Uterus (tissue), 4 donors: Measurements from ENCODE around the gene SECTM1. TPM values are rescaled to one million over a fixed set of nuclear protein-coding genes. Genes with fewer than 3 reads are reported as not detected.

Experiments
- DNase-seq, 2 donors: peaks; one replicate each; pipeline ENCODE4 v3.0.0-alpha.2; 2019 to 2020
- H3K27ac ChIP-seq, 2 donors: fragments of 200-600 bp; sonication (generic); 1 replicate in 1 of 2; 2 replicates in 1 of 2; pipeline ENCODE4 v1.5.1; 2016 to 2018
- H3K27me3 ChIP-seq, 2 donors: fragments of 200-600 bp; sonication (generic); one replicate each; pipeline ENCODE4 v1.5.1; 2018 to 2019; ENCODE audit warnings: control low read depth in 1 of 2
- H3K36me3 ChIP-seq, 2 donors: fragments of 200-600 bp; sonication (generic); one replicate each; pipeline ENCODE4 v1.5.1; 2019; ENCODE audit warnings: control low read depth in 1 of 2
- H3K4me1 ChIP-seq, 2 donors: fragments of 200-600 bp; sonication (generic); one replicate each; pipeline ENCODE4 v1.5.1; 2018 to 2019; ENCODE audit warnings: control low read depth in 1 of 2
- H3K4me3 ChIP-seq, 2 donors: fragments of 200-600 bp; sonication (generic); 1 replicate in 1 of 2; 2 replicates in 1 of 2; pipeline ENCODE4 v1.5.1; 2018 to 2019; ENCODE audit warnings: mild to moderate bottlenecking in 1 of 2
- H3K9me3 ChIP-seq, 2 donors: fragments of 200-600 bp; sonication (generic); one replicate each; pipeline ENCODE4 v1.5.1; 2019; ENCODE audit warnings: control low read depth in 1 of 2
- CTCF ChIP-seq, 4 experiments: fragments of 200-600 bp in 2 of 4; fragments of 450-650 bp in 2 of 4; sonication (generic) in 2 of 4; IDR thresholded peaks; one replicate each; pipeline ENCODE4 v1.5.1; 2016 to 2019; ENCODE audit warnings: antibody characterized with exemption in 4 of 4, mild to moderate bottlenecking in 2 of 4, moderate library complexity in 1 of 4
- POLR2A ChIP-seq, 2 donors: fragments of 450-650 bp; IDR thresholded peaks; one replicate each; pipeline ENCODE4 v1.6.1; 2016; ENCODE audit warnings: antibody characterized with exemption in 2 of 2, mild to moderate bottlenecking in 1 of 2, moderate library complexity in 1 of 2
- intact Hi-C: fragments of 100-400 bp; cut with DNase I; formaldehyde crosslinking; loops from one replicate; pipeline ENCODE4 v1.15.1; 2023; ENCODE audit warnings: low total_unique reads
- total RNA-seq, 4 donors: library from RNA; depleted of rRNA in 3 of 4; stranded (reverse); fragments of >200 nt in 3 of 4; gene quantifications; one replicate each; pipeline versions ENCODE4 v1.1.0 to v1.2.4, GENCODE V29; 2014 to 2023
- donor health status: DM: yes; HTN: yes; CAD: no.

The SECTM1 gene
- total RNA-seq, 4 donors from 2014 or later = 3.5 to 29.4 (median 9.0) TPM

- Histone ChIP-seq H3K27me3 (no peaks in the 10 kb centered on the region), H3K27ac (no peak overlapping the region), H3K4me1 (peaks cover 0 to 4% of the 10 kb centered on the region in 2 donors), H3K36me3 (no peaks in the 10 kb centered on the region), H3K4me3 (no peak overlapping the region), H3K9me3 (no peaks in the 10 kb centered on the region)
- no peak for TF ChIP-seq CTCF (IDR thresholded peaks at IDR 0.05)
- intact Hi-C loops = loop anchor here (10.0 kb wide), 1 partner anchor 94 kb away; no protein-coding TSS in a partner anchor
- no peak for DNase-seq
Observed at GRCh38 chr17:82328141-82328993, 5.2 kb downstream of the SECTM1 start.

- H3K4me1 ChIP-seq = peaks cover 0 to 4% of the 10 kb centered on the region in 2 donors
- no peaks in the 10 kb centered on the region for H3K9me3 ChIP-seq
- no peak for DNase-seq
- no peak overlapping the region for H3K4me3 ChIP-seq
- intact Hi-C loops = loop anchor here (10.0 kb wide), 1 partner anchor 93 kb away; no protein-coding TSS in a partner anchor
- no peaks in the 10 kb centered on the region for H3K36me3 ChIP-seq
- TF ChIP-seq POLR2A (IDR thresholded peaks at IDR 0.05) (no peak), CTCF (IDR thresholded peaks at IDR 0.05) (no peak)
- H3K27me3 ChIP-seq = no peaks in the 10 kb centered on the region
- no peak overlapping the region for H3K27ac ChIP-seq
Observed at GRCh38 chr17:82327757-82328140, 5.8 kb downstream of the SECTM1 start.

- Histone ChIP-seq H3K27me3 (no peaks in the 10 kb centered on the region), H3K9me3 (no peaks in the 10 kb centered on the region), H3K4me3 (no peak overlapping the region), H3K36me3 (no peaks in the 10 kb centered on the region), H3K4me1 (peaks cover 0 to 4% of the 10 kb centered on the region in 2 donors), H3K27ac (no peak overlapping the region)
- intact Hi-C loops = loop anchor here (10.0 kb wide), 1 partner anchor 92 kb away; no protein-coding TSS in a partner anchor
- no peak for TF ChIP-seq POLR2A (IDR thresholded peaks at IDR 0.05)
- TF ChIP-seq CTCF (IDR thresholded peaks at IDR 0.05) = no peak
- no peak for DNase-seq
Observed at GRCh38 chr17:82327289-82327688, 6.3 kb downstream of the SECTM1 start.

GRCh38 chr17:82325286-82326180 lies 8.0 kb downstream of the SECTM1 start:
- TF ChIP-seq POLR2A (IDR thresholded peaks at IDR 0.05) (no peak), CTCF (IDR thresholded peaks at IDR 0.05) (no peak)
- no peak for DNase-seq
- Histone ChIP-seq H3K27ac (no peak overlapping the region), H3K27me3 (no peaks in the 10 kb centered on the region), H3K36me3 (no peaks in the 10 kb centered on the region), H3K9me3 (no peaks in the 10 kb centered on the region), H3K4me1 (peaks cover 0 to 2% of the 10 kb centered on the region in 2 donors), H3K4me3 (no peak overlapping the region)
- intact Hi-C loops = loop anchor here (10.0 kb wide), 1 partner anchor 91 kb away; no protein-coding TSS in a partner anchor
